Measurements from ENCODE around the gene FOXK1.
A peak's percentile ranks its signal among the peaks of the same experiment; 100 is the strongest.

FOXK1 gene

GRCh38 chr7:4745971-4746919 lies 64.2 kb downstream of the FOXK1 start:
- peak overlapping the region; percentile 40; the same call in 1 of the 2 replicates for H3K4me3 ChIP-seq (ENCODE audit: low read length)
- TF ChIP-seq ZNF274 (IDR thresholded peaks at IDR 0.05; ENCODE audit: low read depth, low read length) = no peak

GRCh38 chr7:4747013-4747412 lies 64.9 kb downstream of the FOXK1 start:
- no peak for TF ChIP-seq ZNF274 (IDR thresholded peaks at IDR 0.05; ENCODE audit: low read depth, low read length)
- no peak overlapping the region for H3K4me3 ChIP-seq (ENCODE audit: low read length)

- no peak for TF ChIP-seq ZNF274 (IDR thresholded peaks at IDR 0.05; ENCODE audit: low read depth, low read length)
- H3K4me3 ChIP-seq (ENCODE audit: low read length) = no peak overlapping the region
Measured at GRCh38 chr7:4747746-4748145, 65.7 kb downstream of the FOXK1 start.

GRCh38 chr7:4748231-4748681 lies 66.2 kb downstream of the FOXK1 start:
- no peak for TF ChIP-seq ZNF274 (IDR thresholded peaks at IDR 0.05; ENCODE audit: low read depth, low read length)
- H3K4me3 ChIP-seq (ENCODE audit: low read length) = no peak overlapping the region

- TF ChIP-seq ZNF274 (IDR thresholded peaks at IDR 0.05; ENCODE audit: low read depth, low read length) = no peak
- no peak overlapping the region for H3K4me3 ChIP-seq (ENCODE audit: low read length)
Measured at GRCh38 chr7:4749363-4749762, 67.3 kb downstream of the FOXK1 start.

GRCh38 chr7:4749798-4750197 lies 67.7 kb downstream of the FOXK1 start:
- TF ChIP-seq ZNF274 (IDR thresholded peaks at IDR 0.05; ENCODE audit: low read depth, low read length) = no peak
- H3K4me3 ChIP-seq (ENCODE audit: low read length) = no peak overlapping the region

- TF ChIP-seq ZNF274 (IDR thresholded peaks at IDR 0.05; ENCODE audit: low read depth, low read length) = no peak
Measured at GRCh38 chr7:4751398-4751947, 69.4 kb downstream of the FOXK1 start.

GRCh38 chr7:4753598-4754432 lies 71.7 kb downstream of the FOXK1 start:
- no peak for TF ChIP-seq ZNF274 (IDR thresholded peaks at IDR 0.05; ENCODE audit: low read depth, low read length)

More at GRCh38 chr7:4751398-4751947, 69.4 kb downstream of the FOXK1 start:
- no peak overlapping the region for H3K4me3 ChIP-seq (ENCODE audit: low read length)

DNA sequence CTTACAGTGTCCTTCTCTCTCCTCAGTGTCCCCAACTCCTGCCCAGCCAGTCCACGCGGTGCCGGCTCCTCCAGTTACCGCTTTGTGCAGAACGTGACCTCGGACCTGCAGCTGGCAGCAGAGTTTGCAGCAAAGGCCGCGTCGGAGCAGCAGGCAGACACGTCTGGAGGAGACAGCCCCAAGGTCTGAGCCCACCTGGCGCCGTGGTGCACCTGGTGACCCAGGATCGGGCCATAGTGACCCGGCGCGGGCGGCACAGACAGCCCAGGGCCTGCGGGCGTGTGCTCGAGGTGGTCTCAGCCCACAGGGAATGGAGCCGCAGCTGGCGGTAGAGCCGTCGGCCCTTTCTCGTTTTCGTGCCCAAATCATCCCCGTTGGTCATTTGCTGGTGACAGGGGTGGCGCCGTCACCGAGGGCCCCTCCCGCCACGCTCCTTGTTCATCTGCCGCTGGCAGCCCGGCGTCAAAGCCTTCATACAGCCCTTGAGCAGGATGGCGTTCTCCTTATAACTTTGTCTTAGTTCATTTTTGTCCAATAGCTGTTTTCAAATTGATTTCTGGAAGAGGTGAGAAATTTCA lies 72.4 kb downstream of the FOXK1 start:
- TF ChIP-seq ZNF274 (IDR thresholded peaks at IDR 0.05; ENCODE audit: low read depth, low read length) = no peak
- H3K4me3 ChIP-seq (ENCODE audit: low read length) = no peak overlapping the region

More at GRCh38 chr7:4753598-4754432, 71.7 kb downstream of the FOXK1 start:
- no peak overlapping the region for H3K4me3 ChIP-seq (ENCODE audit: low read length)

GRCh38 chr7:4755045-4755444 lies 73.0 kb downstream of the FOXK1 start:
- no peak for TF ChIP-seq ZNF274 (IDR thresholded peaks at IDR 0.05; ENCODE audit: low read depth, low read length)
- no peak overlapping the region for H3K4me3 ChIP-seq (ENCODE audit: low read length)

DNA sequence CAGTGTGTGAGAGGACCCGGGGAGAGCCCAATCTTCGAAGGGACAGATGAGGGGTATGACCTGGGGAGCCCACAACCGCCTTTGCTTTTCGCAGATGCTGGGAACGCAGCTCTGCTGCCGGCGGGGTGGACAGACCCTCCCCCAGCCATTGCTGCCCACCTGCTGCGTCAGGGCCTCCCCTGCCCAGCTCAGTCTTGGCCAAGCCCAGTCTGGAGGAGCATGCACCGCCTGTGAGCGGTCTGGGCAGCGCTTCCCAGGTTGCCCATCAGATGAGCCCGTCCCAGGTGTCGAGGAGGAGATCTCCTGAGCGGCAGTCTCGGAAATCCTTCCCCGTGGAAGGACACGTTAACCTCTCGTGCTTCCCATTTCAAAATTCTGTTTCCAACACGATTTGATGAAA lies 76.0 kb downstream of the FOXK1 start:
- no peak for TF ChIP-seq ZNF274 (IDR thresholded peaks at IDR 0.05; ENCODE audit: low read depth, low read length)
- H3K4me3 ChIP-seq (ENCODE audit: low read length) = no peak overlapping the region

GRCh38 chr7:4758791-4759190 lies 76.7 kb downstream of the FOXK1 start:
- no peak overlapping the region for H3K4me3 ChIP-seq (ENCODE audit: low read length)
- TF ChIP-seq ZNF274 (IDR thresholded peaks at IDR 0.05; ENCODE audit: low read depth, low read length) = no peak

- no peak overlapping the region for H3K4me3 ChIP-seq (ENCODE audit: low read length)
- no peak for TF ChIP-seq ZNF274 (IDR thresholded peaks at IDR 0.05; ENCODE audit: low read depth, low read length)
Measured at GRCh38 chr7:4759211-4759610, 77.1 kb downstream of the FOXK1 start.

DNA sequence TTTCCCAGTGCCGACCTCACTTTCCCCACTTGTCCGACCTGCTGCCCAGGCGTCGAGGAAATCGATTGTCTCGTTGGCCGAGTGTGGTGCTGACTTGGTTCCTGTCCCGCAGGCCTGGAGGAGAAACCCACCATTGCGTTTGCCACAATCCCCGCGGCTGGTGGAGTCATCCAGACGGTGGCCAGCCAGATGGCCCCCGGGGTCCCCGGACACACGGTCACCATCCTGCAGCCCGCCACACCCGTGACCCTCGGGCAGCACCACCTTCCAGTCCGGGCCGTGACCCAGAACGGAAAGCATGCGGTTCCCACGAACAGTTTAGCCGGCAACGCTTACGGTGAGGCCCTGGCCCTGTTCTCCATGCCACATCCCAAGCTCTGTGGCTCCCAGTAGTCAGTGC lies 78.9 kb downstream of the FOXK1 start:
- no peak overlapping the region for H3K4me3 ChIP-seq (ENCODE audit: low read length)
- no peak for TF ChIP-seq ZNF274 (IDR thresholded peaks at IDR 0.05; ENCODE audit: low read depth, low read length)

All from GM08714 (cell line).